Measurements from ENCODE around the gene DDA1. TPM values are rescaled to one million over a fixed set of nuclear protein-coding genes. Genes with fewer than 3 reads are reported as not detected.
A peak's percentile ranks its signal among the peaks of the same experiment; 100 is the strongest.
"Not testable (repeated sequence)": the region's sequence is repeated elsewhere in the genome, so short reads cannot be mapped to it uniquely, and the experiment has no call there.

Gene DDA1
- total RNA-seq, 1 donor from 2014 or later, result 45.6 TPM

DNA sequence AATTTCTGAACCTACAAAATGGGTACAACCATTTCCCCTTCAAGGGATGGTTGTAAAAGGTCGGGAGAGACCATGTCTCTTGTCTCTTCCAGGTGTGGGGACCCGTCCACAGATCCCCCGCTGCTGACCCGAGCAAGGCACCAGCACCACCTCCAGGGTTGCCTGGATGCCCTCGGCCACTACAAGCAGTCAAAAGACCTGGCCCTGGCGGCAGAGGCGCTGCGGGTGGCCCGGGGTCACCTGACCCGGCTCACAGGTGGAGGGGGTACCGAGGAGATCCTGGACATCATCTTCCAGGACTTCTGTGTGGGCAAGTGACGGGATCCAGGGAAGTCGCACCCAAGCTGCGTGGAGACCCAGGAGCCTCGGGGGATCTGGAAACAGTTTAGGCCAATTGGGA is 32.0 kb downstream of the DDA1 start:
- no peak for DNase-seq (ENCODE audit: low spot score)

DNA sequence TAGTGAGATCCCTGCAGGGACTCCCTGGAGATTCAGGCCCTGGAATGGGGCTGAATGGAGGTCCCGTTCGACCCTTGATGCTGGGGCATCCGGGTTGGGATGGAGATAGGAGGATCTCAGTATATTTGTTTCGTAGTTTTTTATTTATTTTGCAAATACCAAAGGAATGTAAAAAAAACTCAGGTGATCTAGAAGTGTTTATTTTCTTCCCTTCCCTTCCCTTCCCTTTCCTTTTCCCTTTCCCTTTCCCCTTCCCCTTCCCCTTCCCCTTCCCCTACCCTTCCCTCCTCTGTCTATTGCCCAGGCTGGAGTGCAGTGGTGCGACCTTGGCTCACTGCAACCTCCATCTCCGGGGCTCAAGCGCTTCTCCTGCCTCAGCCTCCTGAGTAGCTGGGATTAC is 32.5 kb downstream of the DDA1 start:
- DNase-seq (ENCODE audit: low spot score), result no peak

DNA sequence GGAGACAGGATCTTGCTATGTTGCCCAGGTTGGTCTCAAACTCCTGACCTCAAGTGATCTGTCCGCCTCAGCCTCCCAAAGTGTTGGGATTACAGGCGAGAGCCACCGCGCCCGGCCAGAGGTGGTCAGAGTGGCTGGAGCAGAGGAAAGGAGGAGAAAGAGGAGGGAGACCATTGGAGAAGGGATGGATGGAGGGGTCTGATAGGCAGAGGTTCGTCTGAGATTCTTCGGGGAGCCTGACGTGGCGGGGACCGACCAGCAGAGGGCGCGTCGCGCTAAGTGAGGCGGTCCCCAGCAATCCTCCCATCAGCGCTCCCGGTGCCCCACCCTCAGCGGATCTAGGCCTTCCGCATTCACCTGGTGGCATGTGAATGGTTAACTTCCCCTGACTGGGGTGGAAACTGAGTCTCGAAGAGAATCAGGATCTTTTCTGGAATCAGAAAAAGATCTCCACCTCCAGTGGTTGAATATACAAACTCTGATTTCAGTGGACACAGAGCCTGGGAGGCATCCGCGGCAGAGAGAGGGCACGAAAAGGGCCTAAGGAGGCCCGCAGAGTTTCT is 36.8 kb downstream of the DDA1 start:
- DNase-seq (ENCODE audit: low spot score), result peak; percentile 95

DNA sequence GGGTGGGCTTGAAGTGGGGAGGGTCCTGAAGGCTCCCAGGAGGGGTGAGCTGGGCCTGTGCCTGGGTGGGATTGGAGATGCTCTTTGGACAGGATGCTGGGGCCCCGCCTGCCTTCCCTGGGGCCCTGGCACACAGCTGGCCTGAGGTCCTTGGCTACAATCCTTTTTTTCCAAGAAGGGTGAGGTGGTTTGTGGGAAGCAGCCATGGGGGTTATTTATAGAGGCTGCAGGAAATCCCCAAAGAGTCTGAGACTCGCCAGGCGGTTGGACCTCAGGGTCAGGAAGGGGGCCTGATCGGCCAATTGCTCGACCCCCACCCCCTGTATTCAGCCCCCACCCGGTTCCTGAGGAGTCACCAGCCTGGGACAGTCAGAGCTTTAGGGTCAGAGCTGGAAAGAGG is 38.0 kb downstream of the DDA1 start:
- no peak for DNase-seq (ENCODE audit: low spot score)

DNA sequence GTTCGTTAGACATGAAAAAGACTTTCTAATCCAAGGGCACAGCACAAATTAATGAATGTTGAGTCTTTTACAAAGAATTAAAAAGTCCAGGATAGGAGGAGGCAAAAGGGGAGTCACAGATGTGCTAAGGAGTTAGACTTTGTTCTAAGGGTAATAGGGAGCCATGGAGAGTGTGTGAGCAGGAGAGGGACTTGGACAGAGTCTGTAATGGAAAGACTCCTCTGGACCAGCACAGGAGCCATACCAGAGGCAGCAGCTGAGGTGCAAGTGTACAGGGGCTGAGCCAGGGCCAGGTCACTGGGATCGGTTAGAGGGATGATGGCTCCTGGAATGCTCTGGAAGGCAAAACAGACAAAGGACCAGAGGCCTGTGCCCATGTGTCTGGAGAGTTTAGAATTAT is 38.5 kb downstream of the DDA1 start:
- no peak for DNase-seq (ENCODE audit: low spot score)

DNA sequence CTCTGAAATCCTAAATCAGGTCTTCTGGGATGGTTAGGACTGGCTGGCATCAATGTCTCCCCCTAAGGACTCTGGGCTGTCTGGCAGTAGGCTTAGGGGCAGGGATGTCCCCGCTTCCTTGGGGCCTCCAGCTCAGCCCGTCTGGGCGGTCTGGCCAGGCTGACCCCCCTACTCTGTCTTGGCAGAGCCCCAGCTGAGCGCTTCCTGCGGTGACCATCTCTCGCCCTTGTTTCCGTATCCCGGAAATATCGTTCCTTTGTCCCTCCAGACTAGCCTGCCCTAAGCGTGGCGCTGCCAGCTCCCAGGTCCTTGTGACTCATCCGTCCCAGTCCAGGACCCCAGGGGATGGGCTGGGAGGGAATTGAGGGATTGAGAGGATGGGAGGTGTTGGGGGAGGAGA is 39.3 kb downstream of the DDA1 start:
- DNase-seq (ENCODE audit: low spot score), result no peak

DNA sequence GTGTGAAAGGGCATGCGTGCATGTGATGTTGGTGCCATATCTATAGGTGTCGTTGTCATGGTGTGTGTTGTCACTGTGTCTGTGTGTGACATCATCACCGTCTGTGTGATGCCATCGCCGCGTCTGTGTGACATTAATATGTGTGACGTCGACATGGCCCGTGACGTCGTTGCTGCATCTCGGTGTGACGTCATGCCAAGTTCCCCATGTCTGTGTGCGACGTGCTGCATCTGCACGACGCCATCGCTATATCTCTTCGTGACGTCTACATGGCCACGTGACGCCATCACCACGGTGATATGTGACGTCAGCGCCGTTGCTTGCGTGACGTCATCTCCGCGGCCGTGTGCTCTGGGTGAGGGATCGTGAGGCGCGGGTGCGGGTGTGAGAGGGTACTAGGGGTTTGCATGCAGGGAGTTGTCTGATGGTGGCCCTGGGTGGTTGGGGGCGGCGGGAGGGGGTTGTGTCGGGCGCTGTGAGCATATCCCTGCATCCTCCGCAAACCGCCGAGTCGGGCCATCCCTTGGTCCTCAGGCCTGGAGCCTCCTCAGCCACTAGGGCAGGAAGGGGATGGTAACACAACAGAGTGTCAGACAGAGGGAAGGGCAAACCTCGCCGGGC is 42.6 kb downstream of the DDA1 start:
- no peak for DNase-seq (ENCODE audit: low spot score)

DNA sequence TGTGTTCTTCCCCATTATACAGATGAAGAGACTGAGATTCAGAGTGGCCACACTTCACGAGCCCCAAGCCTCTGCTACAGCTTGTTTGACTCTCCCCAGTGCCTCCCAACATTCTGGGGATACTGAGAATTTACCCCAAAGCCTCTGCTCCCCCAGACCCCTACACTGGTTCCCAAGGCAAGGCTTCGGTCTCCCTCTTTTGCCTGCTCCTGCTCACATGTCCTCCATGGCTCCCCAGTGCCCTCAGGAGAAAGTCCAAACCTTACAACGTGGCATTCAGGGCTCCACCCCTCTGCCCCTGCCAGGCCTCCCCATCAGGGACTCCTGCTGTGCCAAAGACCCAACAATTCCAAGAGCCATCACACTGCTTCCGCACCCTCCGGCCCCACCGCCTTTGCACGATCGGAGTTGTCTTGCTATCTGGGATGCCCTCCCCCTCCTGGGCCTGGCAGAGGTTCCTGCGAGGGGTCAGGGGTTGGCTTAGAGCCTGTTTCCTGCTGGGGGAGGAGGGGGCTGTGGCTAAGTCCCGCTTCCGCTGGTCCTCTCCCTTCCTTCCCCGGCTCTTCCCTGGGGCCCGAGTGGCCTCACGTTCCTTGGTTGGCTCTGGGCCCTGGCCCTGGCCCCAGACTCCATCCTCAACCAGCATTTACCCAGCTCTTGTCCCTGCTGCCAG is 43.4 kb downstream of the DDA1 start:
- DNase-seq (ENCODE audit: low spot score), result no peak

DNA sequence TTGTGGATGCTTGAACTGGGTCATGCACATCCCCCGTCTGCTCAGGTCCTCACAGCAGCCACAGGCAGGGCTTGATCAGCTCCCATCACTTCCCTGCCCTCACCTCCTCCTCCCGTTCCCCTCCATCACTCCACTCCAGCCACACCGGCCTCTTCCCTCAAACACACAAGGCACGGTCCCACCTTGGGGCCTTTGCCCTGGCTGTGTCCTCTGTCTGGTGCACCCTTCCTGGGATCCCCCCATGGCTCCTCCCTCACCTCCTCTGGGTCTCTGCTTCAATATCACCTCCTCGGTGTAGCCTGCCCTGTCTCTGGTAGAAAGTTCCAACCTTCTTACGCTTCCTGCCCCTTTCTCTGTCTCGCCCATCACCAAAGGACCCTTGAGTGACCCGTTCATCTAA is 44.0 kb downstream of the DDA1 start:
- no peak for DNase-seq (ENCODE audit: low spot score)

DNA sequence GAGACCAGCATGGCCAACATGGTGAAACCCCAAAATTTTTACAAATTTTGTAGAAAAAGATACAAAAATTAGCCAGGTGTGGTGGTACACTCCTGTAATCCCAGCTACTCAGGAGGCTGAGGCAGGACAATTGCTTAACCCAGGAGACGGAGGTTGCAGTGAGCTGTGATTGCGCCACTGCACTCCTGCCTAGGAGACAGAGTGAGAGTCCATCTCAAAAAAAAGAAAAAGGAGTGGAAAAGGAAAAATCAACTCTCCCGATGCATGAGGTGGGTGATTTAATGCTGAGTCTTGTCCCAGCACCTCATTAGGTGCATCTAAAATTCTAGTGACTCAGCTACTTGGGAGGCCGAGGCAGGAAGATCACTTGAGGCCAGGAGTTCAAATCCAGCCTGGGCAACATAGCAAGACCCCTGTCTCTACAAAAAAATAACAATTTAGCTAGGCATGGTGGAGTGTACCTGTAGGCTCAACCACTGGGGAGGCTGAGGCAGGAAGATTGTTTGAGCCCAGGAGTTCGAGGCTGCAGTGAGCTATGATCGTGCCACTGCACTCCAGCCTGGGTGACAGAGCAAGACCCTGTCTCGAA is 47.8 kb downstream of the DDA1 start:
- DNase-seq (ENCODE audit: low spot score), result no peak

DNA sequence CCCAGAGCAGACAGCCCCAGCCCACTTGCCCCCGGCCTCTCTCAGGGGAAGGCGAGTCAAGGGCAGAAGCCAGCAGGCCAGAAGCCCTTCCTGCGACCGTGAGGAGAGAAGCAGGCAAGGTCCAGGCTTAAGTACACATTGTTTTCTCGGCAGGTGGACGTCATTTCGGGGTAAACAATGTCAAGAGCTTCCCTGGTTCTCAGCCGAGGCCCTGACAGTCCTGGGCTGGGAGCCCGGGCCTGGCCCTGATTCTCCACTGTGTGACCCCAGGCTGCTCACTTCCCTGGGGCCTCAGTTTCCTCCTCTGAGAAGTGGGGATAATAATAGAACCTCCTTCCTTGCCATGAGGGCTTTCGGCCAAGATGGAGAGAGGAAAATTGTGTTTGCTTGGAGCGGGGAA is 48.4 kb downstream of the DDA1 start:
- no peak for DNase-seq (ENCODE audit: low spot score)

DNA sequence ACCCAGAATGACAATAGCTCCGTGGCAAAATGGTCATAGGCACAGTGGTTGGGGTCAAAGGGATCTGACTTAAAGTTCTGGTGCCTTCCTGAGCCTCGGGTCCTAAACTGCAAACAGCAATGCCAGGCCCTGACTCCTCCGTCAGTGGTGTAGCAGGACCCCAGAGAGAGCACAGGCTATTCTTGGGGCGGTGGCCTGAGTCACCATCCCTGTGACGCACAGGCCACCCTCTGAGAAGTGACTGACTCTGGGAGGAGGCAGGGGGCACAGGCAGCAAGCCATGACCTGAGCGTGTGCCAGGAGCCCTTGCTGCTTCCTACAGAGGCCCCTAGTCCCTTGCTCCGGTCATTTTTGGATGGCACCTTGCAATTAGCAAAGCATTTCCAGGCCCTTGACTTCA is 49.0 kb downstream of the DDA1 start:
- no peak for DNase-seq (ENCODE audit: low spot score)

DNA sequence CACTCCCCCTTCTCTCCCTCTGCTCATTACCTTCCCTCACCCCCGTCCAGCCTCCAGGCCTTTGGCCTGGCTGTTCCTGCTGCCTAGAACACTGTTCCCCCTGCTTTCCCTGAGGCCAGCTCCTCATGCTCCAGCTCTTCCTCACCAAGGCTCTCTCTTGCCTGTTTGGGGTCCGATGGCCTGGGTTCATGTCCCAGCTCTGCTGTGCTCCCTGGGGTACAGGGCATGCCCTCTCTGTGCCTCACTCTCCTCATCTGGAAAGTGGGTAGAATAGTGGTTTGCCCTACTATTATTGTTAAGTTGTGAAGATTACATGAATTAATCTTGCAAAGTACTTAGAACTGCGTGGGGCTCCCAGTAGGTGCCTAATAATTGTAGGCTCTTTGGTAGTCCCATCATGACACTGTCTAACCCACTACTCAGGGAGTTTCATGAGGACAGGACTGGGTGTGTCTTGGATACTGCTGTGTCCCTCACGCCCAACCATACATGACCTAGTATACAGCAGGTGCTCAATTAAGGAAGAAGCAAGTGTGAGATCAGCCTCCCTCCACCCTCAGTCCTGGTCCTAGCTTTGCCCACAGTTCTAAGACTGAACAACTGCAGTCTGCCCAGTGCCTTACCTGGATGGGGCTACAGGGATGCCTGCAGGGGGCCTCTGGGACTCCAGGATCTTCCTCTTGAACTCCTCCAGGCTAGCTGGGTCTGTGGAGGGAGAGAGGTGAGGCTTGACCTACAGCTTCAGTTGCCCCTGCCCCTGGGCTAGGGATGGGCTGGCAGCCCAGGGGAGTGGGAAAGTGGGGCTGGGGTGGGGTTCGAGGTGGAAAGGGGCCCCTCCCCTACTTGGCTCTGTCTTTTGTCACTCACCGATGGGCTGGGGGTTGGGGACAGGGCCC is 50.8 kb downstream of the DDA1 start:
- DNase-seq (ENCODE audit: low spot score), result no peak

DNA sequence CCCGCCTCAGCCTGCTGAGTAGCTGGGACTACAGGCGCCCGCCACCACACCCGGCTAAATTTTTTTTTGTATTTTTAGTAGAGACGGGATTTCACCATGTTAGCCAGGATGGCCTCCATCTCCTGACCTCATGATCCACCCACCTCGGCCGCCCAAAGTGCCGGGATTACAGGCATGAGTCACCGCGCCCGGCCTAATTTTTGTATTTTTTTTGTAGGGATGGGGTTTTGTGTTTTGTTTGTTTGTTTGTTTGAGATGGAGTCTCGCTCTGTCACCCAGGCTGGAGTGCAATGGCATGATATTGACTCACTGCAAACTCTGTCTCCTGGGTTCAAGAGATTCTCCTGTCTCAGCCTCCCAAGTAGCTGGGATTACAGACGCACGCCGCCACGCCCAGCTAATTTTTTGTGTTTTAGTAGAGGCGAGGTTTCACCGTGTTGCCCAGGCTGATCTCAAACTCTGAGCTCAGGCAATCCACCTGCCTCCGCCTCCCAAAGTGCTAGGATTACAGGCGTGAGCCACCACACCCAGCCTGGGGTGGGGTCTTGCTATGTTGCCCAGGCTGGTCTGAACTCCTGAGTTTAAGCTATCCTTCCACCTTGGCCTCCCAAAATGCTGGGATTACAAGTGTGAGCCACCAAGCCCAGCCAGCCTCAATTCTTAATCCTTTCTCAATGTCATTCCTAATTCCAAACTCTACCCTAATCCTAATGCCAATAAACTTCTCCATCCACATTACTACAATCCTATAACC is 54.7 kb downstream of the DDA1 start:
- DNase-seq (ENCODE audit: low spot score), result not testable (repeated sequence)

DNA sequence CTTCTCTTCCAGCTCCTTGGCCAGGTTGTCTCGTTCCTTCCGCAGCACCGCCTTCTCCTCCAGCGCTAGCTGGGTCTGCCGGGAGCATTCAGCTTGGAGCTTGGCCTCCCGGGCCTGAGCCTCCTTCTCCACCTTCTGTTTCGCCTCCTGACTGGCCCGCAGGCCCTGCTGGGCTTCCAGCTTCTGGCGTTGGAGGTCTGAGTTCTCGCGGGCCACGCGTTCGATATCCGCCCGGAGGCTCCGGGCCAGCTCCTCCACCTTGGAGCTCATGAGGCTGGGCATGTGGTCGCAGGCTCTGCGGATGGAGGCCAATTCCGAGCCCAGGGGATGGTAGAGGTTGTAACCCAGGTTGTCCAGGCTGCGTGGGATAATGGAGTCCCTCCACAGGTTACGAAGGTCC is 56.0 kb downstream of the DDA1 start:
- DNase-seq (ENCODE audit: low spot score), result no peak

DNA sequence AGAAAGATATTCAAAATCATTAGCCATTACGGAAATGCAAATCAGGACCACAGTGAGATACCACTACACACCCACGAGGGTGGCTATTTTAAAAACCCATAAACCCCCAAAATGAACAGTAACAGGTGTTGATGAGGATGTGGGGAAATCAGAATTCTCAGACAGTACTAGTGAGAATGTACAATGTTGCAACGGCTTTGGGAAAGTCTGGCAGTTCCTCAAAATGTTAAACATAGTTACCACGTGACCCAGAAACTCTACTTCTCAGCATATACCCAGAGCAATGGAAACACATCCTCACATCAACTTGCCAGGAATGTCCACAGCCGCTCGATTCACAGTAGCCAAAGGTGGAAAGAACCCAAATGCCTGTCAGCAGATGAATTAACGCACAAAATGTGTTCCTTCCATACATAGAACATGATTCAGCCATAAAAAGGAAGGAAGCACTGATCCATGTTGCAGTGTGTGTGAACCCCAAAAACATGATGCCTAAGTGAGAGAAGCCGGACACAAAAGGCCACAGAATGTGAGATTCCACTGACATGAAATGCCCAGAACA is 60.7 kb downstream of the DDA1 start:
- no peak for DNase-seq (ENCODE audit: low spot score)
